ENCODE results near the gene TUB. TPM values are rescaled to one million over a fixed set of nuclear protein-coding genes. Genes with fewer than 3 reads are reported as not detected.

TUB gene
- total and polyA plus RNA-seq, 11 donors = 4.7 to 38.8 (median 18.4) TPM

- TF ChIP-seq POLR2A (IDR thresholded peaks at IDR 0.05) (no peak), CTCF (IDR thresholded peaks at IDR 0.05) (no peak)
- ATAC-seq (peak in 2 of 4 donors; percentile 5 to 6), DNase-seq (no peak)
- Histone ChIP-seq H3K27ac (peak overlapping the region in 5 of 12 donors; percentile 6 to 92 (median 76)), H3K36me3 (no peaks in the 10 kb centered on the region), H3K9me3 (no peaks in the 10 kb centered on the region), H3K4me1 (peaks cover 6 to 76% (median 62%) of the 10 kb centered on the region in 12 donors), H3K27me3 (no peaks in the 10 kb centered on the region), H3K4me3 (no peak overlapping the region)
- intact Hi-C loops (cut with DNase I) = loop anchor here in 2 of 10 donors (2.0 to 5.0 kb wide), 2 partner anchors 32 to 35 kb away; no protein-coding TSS in a partner anchor
- 56 to 74% (median 59%) methylated on average over 10 of the region's 10 CpGs for WGBS, 4 donors
These were observed 14.0 kb upstream of the TUB start for GRCh38 chr11:8066911-8067455.

DNA sequence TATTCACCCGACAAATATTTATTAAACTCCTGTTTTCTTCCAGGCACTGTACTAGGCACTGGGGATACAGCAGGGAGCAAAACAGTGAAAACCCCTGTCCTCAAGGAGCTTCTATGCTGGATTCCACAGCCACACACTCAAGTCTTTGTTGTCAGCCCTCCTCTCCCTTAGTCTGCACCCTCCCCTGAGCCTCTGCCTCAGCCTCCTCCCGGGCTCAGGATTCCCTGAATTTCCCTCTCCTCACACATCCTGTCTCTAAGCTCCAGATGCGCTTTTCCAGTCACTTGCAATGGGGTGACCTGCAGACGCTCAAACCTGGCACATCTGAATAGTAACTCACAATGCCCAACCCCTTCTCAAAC, 13.5 kb upstream of the TUB start:
- H3K27ac ChIP-seq = peak overlapping the region in 9 of 12 donors; percentile 27 to 92 (median 85)
- intact Hi-C loops (cut with DNase I) = loop anchor here in 2 of 10 donors (2.0 to 5.0 kb wide), 2 partner anchors 33 to 35 kb away; no protein-coding TSS in a partner anchor
- 67 to 76% (median 74%) methylated on average over 4 of the region's 4 CpGs for WGBS, 4 donors
- peaks cover 6 to 70% (median 57%) of the 10 kb centered on the region in 12 donors for H3K4me1 ChIP-seq
- no peaks in the 10 kb centered on the region for H3K9me3 ChIP-seq
- ATAC-seq = no peak
- H3K27me3 ChIP-seq = no peaks in the 10 kb centered on the region
- no peak for DNase-seq
- no peak for TF ChIP-seq POLR2A (IDR thresholded peaks at IDR 0.05)
- no peak for TF ChIP-seq CTCF (IDR thresholded peaks at IDR 0.05)
- H3K36me3 ChIP-seq = no peaks in the 10 kb centered on the region
- H3K4me3 ChIP-seq = no peak overlapping the region

DNA sequence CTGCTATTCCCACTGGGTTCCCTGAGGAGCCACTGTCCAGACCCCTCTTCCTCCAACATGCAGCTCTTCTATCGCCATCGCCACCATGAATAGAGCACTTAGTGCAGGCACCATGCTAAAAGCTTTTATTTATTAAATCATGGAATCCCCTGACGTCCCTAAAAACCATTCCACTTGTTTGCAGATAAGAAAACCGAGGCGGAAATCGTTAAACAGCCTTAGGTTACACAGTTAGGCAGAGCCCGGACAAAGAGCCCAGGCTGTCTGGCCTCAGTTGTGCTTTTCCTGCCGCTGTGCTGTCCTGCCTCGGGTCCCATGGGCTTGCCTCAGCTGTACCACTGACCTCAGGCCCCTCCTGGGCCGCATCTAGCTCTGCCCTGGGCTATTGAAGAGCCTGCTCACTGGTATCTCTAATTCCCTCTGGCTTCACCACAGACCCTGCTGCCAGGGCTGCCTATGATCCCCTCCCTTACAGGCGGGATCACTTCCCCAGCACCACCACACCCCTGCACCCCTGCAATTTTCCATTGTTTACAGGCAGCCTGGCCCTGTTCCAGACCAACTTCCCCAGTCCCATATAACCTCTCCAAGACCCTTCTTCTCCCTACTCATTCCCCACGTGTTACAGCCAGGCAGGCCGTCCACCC, 13.0 kb upstream of the TUB start:
- no peak for DNase-seq
- ATAC-seq = peak in 2 of 4 donors; percentile 8 to 15

More for the DNA sequence above, 13.0 kb upstream of the TUB start:
- H3K36me3 ChIP-seq = no peaks in the 10 kb centered on the region
- H3K4me1 ChIP-seq = peaks cover 6 to 65% (median 52%) of the 10 kb centered on the region in 12 donors
- H3K27me3 ChIP-seq = no peaks in the 10 kb centered on the region
- H3K27ac ChIP-seq = peak overlapping the region; percentile 47 to 92 (median 80)
- TF ChIP-seq CTCF (IDR thresholded peaks at IDR 0.05) = no peak
- TF ChIP-seq POLR2A (IDR thresholded peaks at IDR 0.05) = no peak
- intact Hi-C loops (cut with DNase I) = loop anchor here in 3 of 10 donors (2.0 to 5.0 kb wide), 3 partner anchors 33 to 36 kb away; no protein-coding TSS in a partner anchor
- no peak overlapping the region for H3K4me3 ChIP-seq
- no peaks in the 10 kb centered on the region for H3K9me3 ChIP-seq
- WGBS, 4 donors = 38 to 53% (median 48%) methylated on average over 13 of the region's 13 CpGs
